SU-DHL-6 (cell line): ENCODE results near the gene PIEZO1.

Source experiments
- H2AFZ ChIP-seq: fragments of 200-600 bp; sonication (generic); 2 replicates; pipeline ENCODE4 v1.6.1; 2014; ENCODE audit warnings: low read depth, mild to moderate bottlenecking, moderate library complexity, mixed read lengths, antibody characterized with exemption, low read length; ENCODE audit not compliant: severe bottlenecking
- H3F3A ChIP-seq: fragments of 200-600 bp; shearing (Covaris generic); 2 replicates; pipeline ENCODE4 v1.6.0; 2016; ENCODE audit warnings: antibody characterized with exemption, mild to moderate bottlenecking; ENCODE audit not compliant: insufficient read depth
- H3K27ac ChIP-seq: fragments of 200-600 bp; sonication (generic); 2 replicates; pipeline ENCODE4 v1.5.1; 2016; ENCODE audit warnings: low read depth, mild to moderate bottlenecking, low read length, moderate library complexity, mixed read lengths
- H3K27me3 ChIP-seq: fragments of 200-600 bp; sonication (generic), shearing (Covaris generic); 2 replicates; pipeline ENCODE4 v1.6.0; 2014; ENCODE audit warnings: mild to moderate bottlenecking, low read length
- H3K36me3 ChIP-seq: fragments of 200-600 bp; sonication (generic); 2 replicates; pipeline ENCODE4 v1.6.1; 2014; ENCODE audit warnings: mild to moderate bottlenecking, low read length, mixed read lengths
- H3K4me2 ChIP-seq: fragments of 300-600, 200-600 bp; shearing (Covaris generic), sonication (generic); 2 replicates; pipeline ENCODE4 v1.6.0; 2014; ENCODE audit warnings: low read length, low read depth, mild to moderate bottlenecking; ENCODE audit not compliant: poor library complexity, severe bottlenecking
- H3K4me3 ChIP-seq: fragments of 200-600 bp; sonication (generic); 2 replicates; pipeline ENCODE4 v1.5.1; 2014; ENCODE audit warnings: antibody characterized with exemption, low read length, mild to moderate bottlenecking, mixed read lengths; ENCODE audit not compliant: insufficient read depth, poor library complexity, severe bottlenecking
- H3K79me2 ChIP-seq: fragments of 200-600 bp; sonication (generic); 2 replicates; pipeline ENCODE4 v1.6.1; 2014; ENCODE audit warnings: mild to moderate bottlenecking, low read length, moderate library complexity; ENCODE audit not compliant: insufficient read depth
- H3K9ac ChIP-seq: fragments of 200-600 bp; sonication (generic); 2 replicates; pipeline ENCODE4 v1.7.0; 2014; ENCODE audit warnings: mild to moderate bottlenecking, low read length
- H3K9me2 ChIP-seq: fragments of 200-600 bp; sonication (generic); replicated peaks from 2 replicates; pipeline ENCODE4 v1.6.1; 2014; ENCODE audit warnings: low read length; ENCODE audit not compliant: insufficient read depth
- H3K9me3 ChIP-seq: fragments of 200-600 bp; sonication (generic); 2 replicates; pipeline ENCODE4 v1.6.1; 2014; ENCODE audit warnings: low read length, mixed read lengths; ENCODE audit not compliant: insufficient read depth
- H4K20me1 ChIP-seq: fragments of 200-600 bp; sonication (generic); 2 replicates; pipeline ENCODE4 v1.6.1; 2014; ENCODE audit warnings: low read depth, mild to moderate bottlenecking, antibody characterized with exemption, low read length, moderate library complexity, mixed read lengths
- EZH2phosphoT487 ChIP-seq: fragments of 200-600 bp; sonication (generic), shearing (Covaris generic); conservative IDR thresholded peaks from 2 replicates; pipeline ENCODE4 v1.6.1; 2018; ENCODE audit warnings: mild to moderate bottlenecking, antibody characterized with exemption, low read length, moderate library complexity, mixed read lengths
- TF ChIP-seq, protein P1 (sequence below): fragments of 200-600 bp; sonication (generic); IDR thresholded peaks from one replicate; pipeline ENCODE4 v1.5.1; 2017; ENCODE audit warnings: antibody characterized with exemption, mild to moderate bottlenecking, low read length, moderate library complexity; ENCODE audit not compliant: insufficient read depth, poor library complexity, severe bottlenecking

Gene PIEZO1

GRCh38 chr16:88695753-88696152 is 89.3 kb downstream of the PIEZO1 start:
- Histone ChIP-seq H3K9ac (no peak overlapping the region), H4K20me1 (no peaks in the 10 kb centered on the region), H3K4me2 (no peak overlapping the region), H3K36me3 (no peaks in the 10 kb centered on the region), H3K4me3 (no peak overlapping the region), H3K27me3 (no peaks in the 10 kb centered on the region), H3K9me2 (no peaks in the 10 kb centered on the region), H3F3A (no peaks in the 10 kb centered on the region), H2AFZ (no peak overlapping the region), H3K79me2 (no peaks in the 10 kb centered on the region), H3K27ac (no peak overlapping the region), H3K9me3 (no peaks in the 10 kb centered on the region)
- TF ChIP-seq, protein P1, sequence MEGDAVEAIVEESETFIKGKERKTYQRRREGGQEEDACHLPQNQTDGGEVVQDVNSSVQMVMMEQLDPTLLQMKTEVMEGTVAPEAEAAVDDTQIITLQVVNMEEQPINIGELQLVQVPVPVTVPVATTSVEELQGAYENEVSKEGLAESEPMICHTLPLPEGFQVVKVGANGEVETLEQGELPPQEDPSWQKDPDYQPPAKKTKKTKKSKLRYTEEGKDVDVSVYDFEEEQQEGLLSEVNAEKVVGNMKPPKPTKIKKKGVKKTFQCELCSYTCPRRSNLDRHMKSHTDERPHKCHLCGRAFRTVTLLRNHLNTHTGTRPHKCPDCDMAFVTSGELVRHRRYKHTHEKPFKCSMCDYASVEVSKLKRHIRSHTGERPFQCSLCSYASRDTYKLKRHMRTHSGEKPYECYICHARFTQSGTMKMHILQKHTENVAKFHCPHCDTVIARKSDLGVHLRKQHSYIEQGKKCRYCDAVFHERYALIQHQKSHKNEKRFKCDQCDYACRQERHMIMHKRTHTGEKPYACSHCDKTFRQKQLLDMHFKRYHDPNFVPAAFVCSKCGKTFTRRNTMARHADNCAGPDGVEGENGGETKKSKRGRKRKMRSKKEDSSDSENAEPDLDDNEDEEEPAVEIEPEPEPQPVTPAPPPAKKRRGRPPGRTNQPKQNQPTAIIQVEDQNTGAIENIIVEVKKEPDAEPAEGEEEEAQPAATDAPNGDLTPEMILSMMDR, result no peak
- no peak for TF ChIP-seq EZH2phosphoT487

DNA sequence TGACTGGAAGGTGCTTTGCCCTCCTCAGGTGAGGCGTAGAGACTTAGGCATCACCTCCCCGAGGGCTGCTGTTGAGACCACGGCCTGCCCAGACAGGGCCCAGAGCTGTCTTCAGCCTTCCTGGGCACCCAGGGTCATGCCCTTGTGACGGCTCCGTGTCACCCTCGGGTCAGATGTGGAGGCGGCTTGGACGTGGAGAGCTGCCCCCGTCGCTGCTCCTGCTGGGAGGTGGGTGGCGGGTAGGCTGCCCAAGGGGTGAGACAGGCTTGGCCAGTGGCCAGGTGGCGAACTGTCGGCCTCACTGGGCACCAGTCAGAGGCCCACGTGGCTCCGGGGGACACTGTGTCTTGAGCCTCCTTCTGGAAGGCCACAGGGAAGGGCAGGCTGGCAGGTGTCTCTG is 89.8 kb downstream of the PIEZO1 start:
- H3K27me3 ChIP-seq, result no peaks in the 10 kb centered on the region
- no peak overlapping the region for H3K4me2 ChIP-seq
- no peak overlapping the region for H3K27ac ChIP-seq
- H3K9me2 ChIP-seq, result no peaks in the 10 kb centered on the region
- no peak overlapping the region for H3K9ac ChIP-seq
- no peaks in the 10 kb centered on the region for H3K36me3 ChIP-seq
- TF ChIP-seq, protein P1, result no peak
- no peak for TF ChIP-seq EZH2phosphoT487
- H4K20me1 ChIP-seq, result no peaks in the 10 kb centered on the region
- H3K4me3 ChIP-seq, result no peak overlapping the region
- no peak overlapping the region for H2AFZ ChIP-seq
- no peaks in the 10 kb centered on the region for H3F3A ChIP-seq
- H3K79me2 ChIP-seq, result no peaks in the 10 kb centered on the region
- H3K9me3 ChIP-seq, result no peaks in the 10 kb centered on the region

DNA sequence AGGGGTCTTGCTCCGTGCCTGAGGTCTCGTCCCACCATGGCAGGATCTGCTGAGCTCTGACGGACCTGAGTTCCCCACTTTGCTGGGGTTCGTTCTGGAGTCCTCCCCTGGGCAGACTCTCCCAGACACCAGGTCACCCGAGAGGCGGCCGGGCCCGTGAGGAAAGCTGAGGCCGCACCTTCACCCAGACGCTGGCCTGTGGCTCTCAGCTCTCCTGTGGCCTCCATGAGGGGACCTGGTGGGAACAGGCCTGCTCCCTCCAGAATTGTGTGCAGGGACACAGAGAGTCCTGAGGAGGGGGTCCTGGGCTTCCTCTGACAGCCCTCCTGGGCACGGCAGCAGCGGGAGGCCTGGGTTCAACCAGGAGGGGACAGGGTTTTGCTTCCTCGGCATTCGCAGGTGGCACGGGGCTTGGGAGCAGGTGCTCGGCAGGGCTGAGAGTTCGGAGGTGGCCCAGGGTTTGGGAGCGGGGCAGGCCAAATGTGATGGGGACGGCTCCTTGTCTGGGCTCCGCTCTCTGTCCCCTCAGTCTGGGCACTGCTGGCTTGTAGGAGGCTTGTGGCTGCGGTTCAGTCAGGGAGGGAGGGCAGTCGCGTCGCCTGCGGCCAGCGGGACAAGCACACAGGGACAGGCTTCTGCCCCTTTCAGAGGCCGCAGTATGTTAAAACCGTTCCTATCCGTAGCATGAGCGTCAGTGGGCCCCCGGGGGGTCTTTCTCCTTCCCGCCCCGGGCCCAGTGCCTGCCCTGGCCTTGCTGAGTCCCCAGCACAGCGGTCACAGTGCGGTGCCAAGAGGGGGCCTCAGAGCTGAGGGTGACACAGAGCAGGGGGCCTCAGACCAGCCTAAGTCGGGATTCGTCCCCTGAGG is 90.6 kb downstream of the PIEZO1 start:
- TF ChIP-seq, protein P1, result no peak
- TF ChIP-seq EZH2phosphoT487, result no peak
- H4K20me1 ChIP-seq, result no peaks in the 10 kb centered on the region
- no peaks in the 10 kb centered on the region for H3K79me2 ChIP-seq
- no peaks in the 10 kb centered on the region for H3K27me3 ChIP-seq
- H3K36me3 ChIP-seq, result no peaks in the 10 kb centered on the region
- no peak overlapping the region for H3K4me2 ChIP-seq
- H2AFZ ChIP-seq, result no peak overlapping the region
- H3K9me2 ChIP-seq, result no peaks in the 10 kb centered on the region
- H3K4me3 ChIP-seq, result no peak overlapping the region
- H3K9me3 ChIP-seq, result no peaks in the 10 kb centered on the region
- H3K27ac ChIP-seq, result no peak overlapping the region
- no peaks in the 10 kb centered on the region for H3F3A ChIP-seq
- no peak overlapping the region for H3K9ac ChIP-seq
